Spleen (tissue), 7 donors: ENCODE data around the gene GALNT7.

Source experiments
- POLR2AphosphoS5 ChIP-seq, 3 donors: sonication (generic); formaldehyde crosslinking; IDR thresholded peaks; one replicate each; pipeline ENCODE4 v1.5.1; 2017; ENCODE audit warnings: antibody characterized with exemption in 3 of 3
- TF ChIP-seq, protein P1 (sequence below), 11 experiments: fragments of 200-600 bp in 7 of 11; fragments of 450-650 bp in 4 of 11; sonication (generic) in 4 of 11; IDR thresholded peaks in 8 of 11; conservative IDR thresholded peaks in 3 of 11; 1 replicate in 7 of 11; 2 replicates in 4 of 11; pipeline versions ENCODE4 v1.4.0 to v1.8.0; 2016 to 2021; ENCODE audit warnings: antibody characterized with exemption in 11 of 11, inconsistent platforms in 4 of 11, mild to moderate bottlenecking in 1 of 11
- donor health status: DM: no; HTN: no; CAD: no; lungs with moderate emphysema.
- donor health status: DM: no; HTN: no; CAD: no.
- donor health status: DM: no; HTN: no; CAD: no.

DNA sequence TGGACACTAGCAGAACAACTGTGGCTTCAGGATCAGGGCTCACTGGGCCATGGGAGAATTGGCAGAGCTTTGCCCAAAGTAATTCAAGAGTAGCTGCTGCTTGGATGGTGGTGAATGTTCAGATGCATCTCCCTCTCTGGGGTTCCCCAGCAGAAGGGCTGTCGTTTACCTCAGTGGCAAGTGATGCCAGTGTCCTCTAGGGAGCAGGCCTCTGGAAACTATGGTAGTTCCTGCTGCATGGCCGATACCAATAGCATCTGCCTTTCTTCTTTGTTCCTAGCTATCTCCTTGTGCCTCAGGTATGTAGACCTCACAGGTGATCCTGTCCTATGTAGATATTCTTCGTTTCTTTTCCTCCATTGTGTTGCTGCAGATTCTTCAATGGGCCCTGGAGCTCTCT is 139.2 kb downstream of the GALNT7 start:
- TF ChIP-seq POLR2AphosphoS5 (IDR thresholded peaks at IDR 0.05): no peak
- TF ChIP-seq, protein P1, sequence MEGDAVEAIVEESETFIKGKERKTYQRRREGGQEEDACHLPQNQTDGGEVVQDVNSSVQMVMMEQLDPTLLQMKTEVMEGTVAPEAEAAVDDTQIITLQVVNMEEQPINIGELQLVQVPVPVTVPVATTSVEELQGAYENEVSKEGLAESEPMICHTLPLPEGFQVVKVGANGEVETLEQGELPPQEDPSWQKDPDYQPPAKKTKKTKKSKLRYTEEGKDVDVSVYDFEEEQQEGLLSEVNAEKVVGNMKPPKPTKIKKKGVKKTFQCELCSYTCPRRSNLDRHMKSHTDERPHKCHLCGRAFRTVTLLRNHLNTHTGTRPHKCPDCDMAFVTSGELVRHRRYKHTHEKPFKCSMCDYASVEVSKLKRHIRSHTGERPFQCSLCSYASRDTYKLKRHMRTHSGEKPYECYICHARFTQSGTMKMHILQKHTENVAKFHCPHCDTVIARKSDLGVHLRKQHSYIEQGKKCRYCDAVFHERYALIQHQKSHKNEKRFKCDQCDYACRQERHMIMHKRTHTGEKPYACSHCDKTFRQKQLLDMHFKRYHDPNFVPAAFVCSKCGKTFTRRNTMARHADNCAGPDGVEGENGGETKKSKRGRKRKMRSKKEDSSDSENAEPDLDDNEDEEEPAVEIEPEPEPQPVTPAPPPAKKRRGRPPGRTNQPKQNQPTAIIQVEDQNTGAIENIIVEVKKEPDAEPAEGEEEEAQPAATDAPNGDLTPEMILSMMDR (IDR thresholded peaks at IDR 0.05 in 8 of 11, conservative IDR thresholded peaks at IDR 0.05 in 3 of 11): no peak
